SK-N-SH (cell line): ENCODE data around the gene ASCL5. TPM values are rescaled to one million over a fixed set of nuclear protein-coding genes. Genes with fewer than 3 reads are reported as not detected.

Experiments
- CTCF ChIA-PET: fragments of 300-600, 350-600 bp; formaldehyde crosslinking; extraction: SDS; loops from one replicate; lab custom pipeline; 2021; lab: Yijun Ruan, JAX
- POLR2A ChIA-PET: fragments of 350-600 bp; sonication (Branson Sonifier 250); formaldehyde crosslinking; extraction: SDS; loops from one replicate; lab custom pipeline; 2020; ENCODE audit warnings: antibody characterized with exemption, inconsistent platforms; lab: Yijun Ruan, JAX
- DNase-seq: peaks from one replicate; pipeline ENCODE4 v3.0.0; 2012
- H2AFZ ChIP-seq: fragments of 200-600 bp; sonication (generic); 2 replicates; pipeline ENCODE4 v1.8.1; 2016; ENCODE audit warnings: antibody characterized with exemption, mild to moderate bottlenecking, low read depth
- H3F3A ChIP-seq: fragments of 200-600 bp; sonication (generic); replicated peaks from 2 replicates; pipeline ENCODE3; 2016; ENCODE audit warnings: antibody characterized with exemption, mild to moderate bottlenecking; ENCODE audit not compliant: insufficient read depth
- H3K27ac ChIP-seq, 2 experiments: fragments of 200-500 bp in 1 of 2; fragments of 200-600 bp in 1 of 2; sonication (Bioruptor generic) in 1 of 2; sonication (generic), shearing (Covaris generic) in 1 of 2; 2 replicates each; pipeline versions ENCODE4 v1.5.1 to v1.6.1; 2014 to 2016; ENCODE audit warnings: low read depth in 2 of 2, inconsistent platforms in 1 of 2, low read length in 1 of 2, mild to moderate bottlenecking in 1 of 2, mixed read lengths in 1 of 2
- H3K27me3 ChIP-seq: fragments of 200-600 bp; sonication (generic), shearing (Covaris generic); 2 replicates; pipeline ENCODE4 v1.6.1; 2016; ENCODE audit warnings: mixed run types; ENCODE audit not compliant: insufficient read depth
- H3K36me3 ChIP-seq, 2 experiments: fragments of 200-500 bp in 1 of 2; fragments of 200-600 bp in 1 of 2; sonication (Bioruptor generic) in 1 of 2; sonication (generic) in 1 of 2; replicated peaks in 1 of 2; 2 replicates each; pipeline versions ENCODE3 to v1.5.1; 2014 to 2016; ENCODE audit warnings: low read length in 1 of 2, mild to moderate bottlenecking in 1 of 2; ENCODE audit not compliant: insufficient read depth in 2 of 2, control insufficient read depth in 1 of 2
- H3K4me1 ChIP-seq, 2 experiments: fragments of 200-500 bp in 1 of 2; fragments of 200-600 bp in 1 of 2; sonication (Bioruptor generic) in 1 of 2; sonication (generic), shearing (Covaris generic) in 1 of 2; 2 replicates each; pipeline versions ENCODE4 v1.5.1 to v1.6.1; 2014 to 2016; ENCODE audit warnings: low read depth in 1 of 2, low read length in 1 of 2, mixed run types in 1 of 2; ENCODE audit not compliant: insufficient read depth in 2 of 2, control insufficient read depth in 1 of 2
- H3K4me2 ChIP-seq: fragments of 200-600 bp; sonication (generic), shearing (Covaris generic); 2 replicates; pipeline ENCODE4 v1.6.1; 2017; ENCODE audit warnings: mixed run types
- H3K4me3 ChIP-seq, 2 experiments: fragments of 200-500 bp in 1 of 2; fragments of 200-600 bp in 1 of 2; sonication (Bioruptor generic) in 1 of 2; sonication (generic), shearing (Covaris generic) in 1 of 2; 2 replicates each; pipeline versions ENCODE4 v1.5.1 to v1.8.1; 2014 to 2016; ENCODE audit warnings: low read depth in 2 of 2, inconsistent platforms in 1 of 2, low read length in 1 of 2, mild to moderate bottlenecking in 1 of 2, mixed read lengths in 1 of 2, moderate library complexity in 1 of 2
- H3K79me2 ChIP-seq: fragments of 200-600 bp; sonication (generic); 2 replicates; pipeline ENCODE4 v1.8.1; 2017; ENCODE audit warnings: mild to moderate bottlenecking; ENCODE audit not compliant: insufficient read depth
- H3K9ac ChIP-seq: fragments of 200-600 bp; sonication (generic); 2 replicates; pipeline ENCODE4 v1.6.1; 2017; ENCODE audit warnings: mixed run types
- H3K9me2 ChIP-seq: fragments of 200-600 bp; sonication (generic); 2 replicates; pipeline ENCODE4 v1.6.1; 2017; ENCODE audit warnings: mixed run types
- H3K9me3 ChIP-seq: fragments of 200-600 bp; sonication (generic); 2 replicates; pipeline ENCODE4 v1.6.1; 2017; ENCODE audit warnings: mixed run types, mild to moderate bottlenecking, moderate library complexity
- H4K20me1 ChIP-seq: fragments of 200-600 bp; sonication (generic); 2 replicates; pipeline ENCODE4 v1.6.1; 2017; ENCODE audit warnings: mild to moderate bottlenecking, mixed run types; ENCODE audit not compliant: insufficient read depth
- CHD2 ChIP-seq: fragments of 150-350 bp; IDR thresholded peaks from 2 replicates; pipeline ENCODE4 v1.6.1; 2018; ENCODE audit warnings: low read length; ENCODE audit not compliant: partially characterized antibody
- ELF1 ChIP-seq: IDR thresholded peaks from 2 replicates; pipeline ENCODE4 v1.4.0; 2012
- EP300 ChIP-seq, 2 experiments: IDR thresholded peaks; 2 replicates each; pipeline versions ENCODE4 v1.4.0 to v1.6.1; 2012; ENCODE audit warnings: borderline replicate concordance in 1 of 2, low read depth in 1 of 2, low read length in 1 of 2
- EZH2phosphoT487 ChIP-seq: fragments of 200-600 bp; sonication (generic); IDR thresholded peaks from 2 replicates; pipeline ENCODE4 v1.6.1; 2017; ENCODE audit warnings: low read depth, mixed run types, mild to moderate bottlenecking, antibody characterized with exemption, moderate library complexity, borderline replicate concordance
- FOSL2 ChIP-seq: IDR thresholded peaks from 2 replicates; pipeline ENCODE4 v1.4.0; 2012; ENCODE audit warnings: low read depth, mild to moderate bottlenecking, moderate library complexity, borderline replicate concordance
- FOXM1 ChIP-seq: IDR thresholded peaks from 2 replicates; pipeline ENCODE4 v1.4.0; 2012; ENCODE audit warnings: low read depth, mild to moderate bottlenecking
- GATA2 ChIP-seq: sonication (generic); formaldehyde crosslinking; IDR thresholded peaks from 2 replicates; pipeline ENCODE4 v1.5.0; 2020; ENCODE audit warnings: mild to moderate bottlenecking, missing genetic modification reagents
- IRF3 ChIP-seq: fragments of 150-350 bp; IDR thresholded peaks from 2 replicates; pipeline ENCODE4 v1.6.1; 2016; ENCODE audit warnings: mild to moderate bottlenecking, low read depth, low read length
- MEF2A ChIP-seq: IDR thresholded peaks from 2 replicates; pipeline ENCODE4 v1.4.0; 2012; ENCODE audit warnings: low read depth, borderline replicate concordance
- NFIC ChIP-seq: IDR thresholded peaks from 2 replicates; pipeline ENCODE4 v1.4.0; 2012; ENCODE audit warnings: borderline replicate concordance
- RAD21 ChIP-seq: IDR thresholded peaks from 2 replicates; pipeline ENCODE4 v1.6.1; 2012; ENCODE audit warnings: mild to moderate bottlenecking, low read length
- RCOR1 ChIP-seq: fragments of 150-350 bp; IDR thresholded peaks from 2 replicates; pipeline ENCODE4 v1.6.1; 2017; ENCODE audit warnings: antibody characterized with exemption, low read length
- RXRA ChIP-seq: IDR thresholded peaks from 2 replicates; pipeline ENCODE4 v1.4.0; 2012; ENCODE audit warnings: low read depth, mild to moderate bottlenecking, borderline replicate concordance
- SMC3 ChIP-seq: IDR thresholded peaks from 2 replicates; pipeline ENCODE4 v1.6.1; 2012; ENCODE audit warnings: low read depth, low read length, improper control_type of control experiment
- TCF12 ChIP-seq: IDR thresholded peaks from 2 replicates; pipeline ENCODE4 v1.4.0; 2012
- WGBS: methylation state at CpG from one replicate; pipeline ENCODE4 v1.1.6; 2017; ENCODE audit warnings: low lambda C conversion rate; 5-methylcytosine and 5-hydroxymethylcytosine counted together
- polyA plus RNA-seq, 3 experiments: library from polyadenylated mRNA; depleted of rRNA; stranded (reverse); fragments of >200 nt; gene quantifications; 2 replicates each; pipeline ENCODE4 v1.2.3, GENCODE V29; 2012
- TF ChIP-seq, protein P1 (sequence below): IDR thresholded peaks from 2 replicates; pipeline ENCODE4 v1.6.1; 2012; ENCODE audit warnings: mild to moderate bottlenecking, low read depth, low read length, moderate library complexity
- TF ChIP-seq, protein P2 (sequence below): fragments of 200-600 bp; sonication (generic); IDR thresholded peaks from 2 replicates; pipeline ENCODE4 v1.6.1; 2017; ENCODE audit warnings: antibody characterized with exemption, mild to moderate bottlenecking, moderate library complexity
- TF ChIP-seq, protein P3 (sequence below): IDR thresholded peaks from 2 replicates; pipeline ENCODE4; 2012

The ASCL5 gene
- polyA plus RNA-seq, 1 of the 3 experiments (the other 2 are of a cell fraction) = not detected

DNA sequence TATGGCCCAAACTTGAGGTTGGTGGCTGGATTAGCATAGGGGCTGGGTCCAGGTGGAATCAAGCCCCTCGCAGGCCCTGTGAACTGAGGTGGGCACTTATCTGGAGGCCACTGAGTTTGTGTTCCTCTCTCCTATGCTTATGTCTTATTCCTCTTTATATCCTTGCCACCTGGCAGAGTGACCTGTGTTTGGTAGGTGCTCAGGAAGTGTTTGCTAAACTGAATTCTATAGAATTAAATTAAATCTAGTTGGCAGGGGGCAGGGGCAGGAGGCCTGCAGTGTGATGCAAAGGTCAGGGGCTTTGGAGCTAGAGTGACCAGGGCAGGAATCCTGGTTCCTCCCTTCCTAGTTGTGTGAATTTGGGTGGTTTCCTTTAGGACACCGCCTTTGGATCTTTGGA, 28.4 kb upstream of the ASCL5 start:
- H3K27ac ChIP-seq = no peak overlapping the region
- no peak overlapping the region for H3K9ac ChIP-seq
- no peak overlapping the region for H2AFZ ChIP-seq
- H3K4me1 ChIP-seq = peaks cover 11 to 16% of the 10 kb centered on the region in 2 experiments; a peak in 3 of 4 replicates
- no peaks in the 10 kb centered on the region for H3K9me2 ChIP-seq
- ChIA-PET POLR2A (no interaction called here), CTCF (interaction anchor here (2.8 to 3.0 kb wide), 2 partner anchors 16 to 99 kb away, joined by 7 to 15 read pairs; no protein-coding TSS in a partner anchor)
- H3K36me3 ChIP-seq = peaks cover 10 to 19% of the 10 kb centered on the region in 2 experiments
- peaks cover 15% of the 10 kb centered on the region for H3K79me2 ChIP-seq
- no peak overlapping the region for H3K4me2 ChIP-seq
- no peaks in the 10 kb centered on the region for H4K20me1 ChIP-seq
- H3F3A ChIP-seq = no peaks in the 10 kb centered on the region
- DNase-seq = no peak
- 52% methylated on average over 2 of the region's 2 CpGs for WGBS
- no peak for TF ChIP-seq RCOR1
- TF ChIP-seq, protein P1, sequence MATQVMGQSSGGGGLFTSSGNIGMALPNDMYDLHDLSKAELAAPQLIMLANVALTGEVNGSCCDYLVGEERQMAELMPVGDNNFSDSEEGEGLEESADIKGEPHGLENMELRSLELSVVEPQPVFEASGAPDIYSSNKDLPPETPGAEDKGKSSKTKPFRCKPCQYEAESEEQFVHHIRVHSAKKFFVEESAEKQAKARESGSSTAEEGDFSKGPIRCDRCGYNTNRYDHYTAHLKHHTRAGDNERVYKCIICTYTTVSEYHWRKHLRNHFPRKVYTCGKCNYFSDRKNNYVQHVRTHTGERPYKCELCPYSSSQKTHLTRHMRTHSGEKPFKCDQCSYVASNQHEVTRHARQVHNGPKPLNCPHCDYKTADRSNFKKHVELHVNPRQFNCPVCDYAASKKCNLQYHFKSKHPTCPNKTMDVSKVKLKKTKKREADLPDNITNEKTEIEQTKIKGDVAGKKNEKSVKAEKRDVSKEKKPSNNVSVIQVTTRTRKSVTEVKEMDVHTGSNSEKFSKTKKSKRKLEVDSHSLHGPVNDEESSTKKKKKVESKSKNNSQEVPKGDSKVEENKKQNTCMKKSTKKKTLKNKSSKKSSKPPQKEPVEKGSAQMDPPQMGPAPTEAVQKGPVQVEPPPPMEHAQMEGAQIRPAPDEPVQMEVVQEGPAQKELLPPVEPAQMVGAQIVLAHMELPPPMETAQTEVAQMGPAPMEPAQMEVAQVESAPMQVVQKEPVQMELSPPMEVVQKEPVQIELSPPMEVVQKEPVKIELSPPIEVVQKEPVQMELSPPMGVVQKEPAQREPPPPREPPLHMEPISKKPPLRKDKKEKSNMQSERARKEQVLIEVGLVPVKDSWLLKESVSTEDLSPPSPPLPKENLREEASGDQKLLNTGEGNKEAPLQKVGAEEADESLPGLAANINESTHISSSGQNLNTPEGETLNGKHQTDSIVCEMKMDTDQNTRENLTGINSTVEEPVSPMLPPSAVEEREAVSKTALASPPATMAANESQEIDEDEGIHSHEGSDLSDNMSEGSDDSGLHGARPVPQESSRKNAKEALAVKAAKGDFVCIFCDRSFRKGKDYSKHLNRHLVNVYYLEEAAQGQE = no peak
- no peak for TF ChIP-seq ELF1
- no peak for TF ChIP-seq RXRA
- no peak for TF ChIP-seq GATA2 (CRISPR knock-in tag)
- no peak for TF ChIP-seq RAD21
- no peak for TF ChIP-seq MEF2A
- TF ChIP-seq IRF3 = no peak
- TF ChIP-seq SMC3 = no peak
- no peak for TF ChIP-seq TCF12
- TF ChIP-seq EZH2phosphoT487 = no peak
- TF ChIP-seq, protein P2, sequence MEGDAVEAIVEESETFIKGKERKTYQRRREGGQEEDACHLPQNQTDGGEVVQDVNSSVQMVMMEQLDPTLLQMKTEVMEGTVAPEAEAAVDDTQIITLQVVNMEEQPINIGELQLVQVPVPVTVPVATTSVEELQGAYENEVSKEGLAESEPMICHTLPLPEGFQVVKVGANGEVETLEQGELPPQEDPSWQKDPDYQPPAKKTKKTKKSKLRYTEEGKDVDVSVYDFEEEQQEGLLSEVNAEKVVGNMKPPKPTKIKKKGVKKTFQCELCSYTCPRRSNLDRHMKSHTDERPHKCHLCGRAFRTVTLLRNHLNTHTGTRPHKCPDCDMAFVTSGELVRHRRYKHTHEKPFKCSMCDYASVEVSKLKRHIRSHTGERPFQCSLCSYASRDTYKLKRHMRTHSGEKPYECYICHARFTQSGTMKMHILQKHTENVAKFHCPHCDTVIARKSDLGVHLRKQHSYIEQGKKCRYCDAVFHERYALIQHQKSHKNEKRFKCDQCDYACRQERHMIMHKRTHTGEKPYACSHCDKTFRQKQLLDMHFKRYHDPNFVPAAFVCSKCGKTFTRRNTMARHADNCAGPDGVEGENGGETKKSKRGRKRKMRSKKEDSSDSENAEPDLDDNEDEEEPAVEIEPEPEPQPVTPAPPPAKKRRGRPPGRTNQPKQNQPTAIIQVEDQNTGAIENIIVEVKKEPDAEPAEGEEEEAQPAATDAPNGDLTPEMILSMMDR = no peak
- no peak for TF ChIP-seq NFIC
- no peak for TF ChIP-seq FOXM1
- TF ChIP-seq EP300 (IDR thresholded peaks at IDR 0.05; ENCODE audit: borderline replicate concordance in 1 of 2, low read depth in 1 of 2, low read length in 1 of 2) = no peak
- TF ChIP-seq, protein P3, sequence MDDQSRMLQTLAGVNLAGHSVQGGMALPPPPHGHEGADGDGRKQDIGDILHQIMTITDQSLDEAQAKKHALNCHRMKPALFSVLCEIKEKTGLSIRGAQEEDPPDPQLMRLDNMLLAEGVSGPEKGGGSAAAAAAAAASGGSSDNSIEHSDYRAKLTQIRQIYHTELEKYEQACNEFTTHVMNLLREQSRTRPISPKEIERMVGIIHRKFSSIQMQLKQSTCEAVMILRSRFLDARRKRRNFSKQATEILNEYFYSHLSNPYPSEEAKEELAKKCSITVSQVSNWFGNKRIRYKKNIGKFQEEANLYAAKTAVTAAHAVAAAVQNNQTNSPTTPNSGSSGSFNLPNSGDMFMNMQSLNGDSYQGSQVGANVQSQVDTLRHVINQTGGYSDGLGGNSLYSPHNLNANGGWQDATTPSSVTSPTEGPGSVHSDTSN = no peak
- no peak for TF ChIP-seq CHD2
- TF ChIP-seq FOSL2 = no peak
- no peaks in the 10 kb centered on the region for H3K27me3 ChIP-seq
- no peaks in the 10 kb centered on the region for H3K9me3 ChIP-seq
- H3K4me3 ChIP-seq = no peak overlapping the region
